NCI-H2227 treated with DMSO at 0.1 percent for 48 hours (cell line): ENCODE results near the gene NDUFA7.
"Not testable (repeated sequence)": the region's sequence is repeated elsewhere in the genome, so short reads cannot be mapped to it uniquely, and the experiment has no call there.

ENCODE experiments used
- DNase-seq: peaks from one replicate; lab custom pipeline; 2025; lab: John Stamatoyannopoulos, UW

NDUFA7 gene

DNA sequence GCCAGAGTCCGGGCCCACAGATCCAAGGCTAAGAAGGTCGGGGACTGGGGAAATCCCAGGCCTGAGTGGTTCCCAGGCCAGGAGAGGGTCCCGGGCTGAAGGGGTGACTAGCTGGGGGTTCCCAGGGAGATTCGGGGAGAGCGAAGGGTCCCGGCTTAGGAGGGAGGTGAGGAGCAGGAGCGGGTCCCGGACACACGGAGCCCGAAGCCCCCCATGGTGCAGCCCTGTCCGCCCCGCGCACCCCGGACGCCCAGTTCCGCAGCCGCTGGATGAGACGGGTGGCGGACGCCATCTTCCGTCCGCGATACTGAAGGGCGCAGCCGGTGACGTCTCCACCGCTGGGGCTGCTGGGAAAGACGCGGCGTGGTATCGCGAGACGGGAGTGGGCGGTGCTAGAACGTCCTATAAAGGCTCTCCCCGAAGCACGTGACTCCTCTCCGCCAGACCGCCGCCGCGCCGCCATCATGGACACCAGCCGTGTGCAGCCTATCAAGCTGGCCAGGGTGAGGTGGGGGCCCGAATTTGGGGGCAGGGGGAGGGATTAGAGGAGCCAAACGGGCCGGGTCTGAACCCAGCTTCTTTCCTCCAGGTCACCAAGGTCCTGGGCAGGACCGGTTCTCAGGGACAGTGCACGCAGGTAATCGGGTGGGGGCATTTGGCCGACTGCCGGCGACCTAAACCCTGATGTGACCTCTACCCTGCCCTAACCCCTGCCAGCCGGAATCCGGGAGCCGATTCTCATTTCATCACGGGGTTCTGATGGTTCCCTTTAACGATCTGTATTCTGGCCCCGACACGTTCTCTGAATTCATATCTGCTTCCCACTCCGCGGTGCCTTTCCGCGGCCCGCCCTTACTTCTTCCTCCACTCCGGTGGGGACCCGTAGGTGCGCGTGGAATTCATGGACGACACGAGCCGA is at the start of gene NDUFA7, which contains the start of gene RPS28:
NDUFA7 (minus strand) TSS at position 309 of the 919 bp plus-strand sequence; CDS start at position 292, 17 bp downstream.
RPS28 (plus strand) TSS at position 430 of the 919 bp plus-strand sequence; CDS start at position 465, 35 bp downstream.
- peak; percentile 93 for DNase-seq

GRCh38 chr19:8370176-8371010 is 49.2 kb upstream of the NDUFA7 start:
- no peak for DNase-seq

DNA sequence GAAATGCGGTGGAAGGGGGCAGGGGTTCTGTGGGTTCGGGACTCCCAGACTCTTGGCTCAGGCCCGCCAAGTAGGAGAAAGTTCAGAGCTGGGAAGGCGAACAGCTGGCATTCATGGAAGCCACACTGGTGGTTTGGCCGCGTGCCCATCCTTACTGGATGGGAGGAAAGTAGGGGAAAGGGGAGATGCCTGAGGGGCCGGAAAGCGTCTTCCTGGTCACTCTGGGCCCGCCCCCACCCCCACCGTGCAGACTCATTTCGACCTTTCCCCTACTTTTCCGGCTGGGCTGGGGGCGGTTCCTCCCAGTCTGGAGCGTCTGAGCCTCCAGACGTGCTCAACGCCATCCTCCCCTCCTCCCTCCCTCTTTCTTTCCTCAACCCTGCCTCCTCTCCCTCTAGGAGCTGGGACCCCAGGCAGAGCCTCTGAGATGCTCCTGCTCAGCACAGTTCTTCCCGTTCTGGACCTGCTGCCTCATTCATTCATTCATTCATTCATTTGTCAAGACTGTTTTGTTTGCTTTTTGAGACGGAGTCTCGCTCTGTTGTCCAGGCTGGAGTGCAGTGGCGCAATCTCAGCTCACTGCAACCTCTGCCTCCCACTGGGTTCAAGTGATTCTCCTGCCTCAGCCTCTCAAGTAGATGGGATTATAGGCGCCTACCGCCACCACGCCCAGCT is 46.3 kb upstream of the NDUFA7 start:
- peak; percentile 55 for DNase-seq

GRCh38 chr19:8366961-8367326 is 45.8 kb upstream of the NDUFA7 start:
- DNase-seq, result no peak

DNA sequence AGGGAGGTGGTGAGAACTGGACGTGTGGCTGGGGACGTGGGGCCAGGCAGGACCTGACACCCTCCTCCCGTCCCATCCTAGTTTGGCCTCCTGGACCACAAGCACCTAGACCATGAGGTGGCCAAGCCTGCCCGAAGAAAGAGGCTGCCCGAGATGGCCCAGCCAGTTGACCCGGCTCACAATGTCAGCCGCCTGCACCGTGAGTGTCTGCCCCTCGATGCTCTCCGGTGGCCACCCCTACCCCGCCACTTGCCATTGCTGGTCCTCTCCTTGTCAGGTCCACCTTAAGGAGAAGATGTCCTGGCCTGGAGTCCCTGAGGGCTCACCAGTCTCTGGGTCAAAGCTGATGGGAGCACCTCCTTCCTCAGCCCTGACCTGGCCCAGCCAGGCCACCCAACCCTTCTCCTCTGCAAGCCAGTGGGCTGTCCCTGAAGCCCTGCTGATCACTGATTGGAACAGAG is 45.0 kb upstream of the NDUFA7 start:
- DNase-seq, result no peak

- peak; percentile 38 for DNase-seq
These were observed 42.9 kb upstream of the NDUFA7 start, which contains the start of gene ANGPTL4 for GRCh38 chr19:8363803-8364771. TSS of gene ANGPTL4 (plus strand) at chr19:8364155. CDS start at chr19:8364322, 167 bp downstream.

DNA sequence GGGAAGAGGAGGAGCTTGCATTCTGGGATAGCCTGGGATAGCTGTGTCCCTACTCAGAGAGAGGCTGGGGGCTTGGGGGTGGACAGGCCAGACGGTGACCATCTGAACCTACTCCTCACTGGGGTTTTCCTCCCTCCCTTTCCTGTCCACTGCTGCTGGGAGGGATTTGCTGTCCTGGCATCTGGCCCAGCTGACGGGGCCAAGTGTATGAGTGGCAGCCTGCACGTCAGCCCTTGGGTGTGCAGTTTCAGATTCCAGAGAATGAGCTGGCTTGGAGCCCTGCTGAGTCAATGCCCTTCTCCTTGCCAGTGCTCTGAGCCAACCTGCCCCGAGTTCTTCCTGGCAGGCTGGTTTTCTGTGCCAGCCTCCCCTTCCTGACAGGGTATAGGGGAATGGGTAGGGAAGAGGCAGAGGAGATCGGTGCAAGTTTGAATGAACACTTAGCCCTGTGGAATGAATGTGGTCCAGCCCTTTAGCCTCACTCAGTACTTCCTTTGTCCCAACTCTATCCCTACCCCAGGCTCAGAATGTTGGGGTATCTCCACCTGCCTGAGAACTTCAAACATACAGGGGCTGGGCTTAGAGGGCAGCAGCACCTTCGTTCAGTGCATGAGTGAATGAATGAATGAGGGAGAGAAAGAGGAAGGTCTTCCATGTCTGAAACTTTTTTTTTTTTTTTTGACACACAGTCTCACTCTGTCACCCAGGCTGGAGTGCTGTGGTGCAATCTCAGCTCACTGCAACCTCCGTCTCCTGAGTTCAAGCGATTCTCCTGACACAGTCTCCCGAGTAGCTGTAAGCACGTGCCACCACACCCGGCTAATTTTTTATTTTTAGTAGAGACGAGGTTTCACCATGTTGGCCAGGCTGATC is 41.0 kb upstream of the NDUFA7 start:
- DNase-seq, result no peak

DNA sequence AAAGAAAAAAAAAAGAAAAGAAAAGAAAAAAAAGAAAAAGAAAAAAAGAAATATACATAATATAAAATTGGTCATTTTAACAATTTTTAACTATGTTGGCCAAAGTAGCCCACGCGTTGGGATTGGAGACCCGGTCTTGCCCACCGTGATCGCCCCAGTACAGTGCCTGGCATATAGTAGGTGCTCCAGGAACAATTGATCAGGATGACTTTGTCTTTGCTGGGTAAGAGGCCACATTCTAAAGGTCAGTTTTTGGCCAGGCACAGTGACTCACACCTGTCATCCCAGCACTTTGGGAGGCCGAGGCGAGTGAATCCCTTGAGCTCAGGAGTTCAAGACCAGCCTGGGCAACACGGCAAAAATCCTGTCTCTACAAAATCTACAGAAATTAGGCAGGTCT is 39.0 kb upstream of the NDUFA7 start:
- DNase-seq, result no peak

DNA sequence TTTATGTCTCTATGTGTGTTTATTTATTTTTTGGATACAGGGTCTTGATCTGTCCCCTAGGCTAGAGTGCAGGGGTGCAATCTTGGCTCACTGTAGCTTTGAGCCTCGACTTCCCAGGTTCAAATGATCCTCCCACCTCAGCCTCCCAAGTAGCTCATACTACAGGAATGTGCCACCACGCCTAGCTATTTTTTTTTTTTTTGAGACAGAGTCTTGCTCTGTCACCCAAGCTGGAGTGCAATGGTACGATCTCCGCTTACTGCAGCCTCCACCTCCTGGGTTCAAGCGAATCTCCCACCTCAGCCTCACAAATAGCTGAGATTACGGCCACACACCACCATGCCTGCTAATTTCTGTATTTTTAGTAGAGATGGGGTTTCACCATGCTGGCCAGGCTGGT is 37.8 kb upstream of the NDUFA7 start:
- DNase-seq, result no peak

DNA sequence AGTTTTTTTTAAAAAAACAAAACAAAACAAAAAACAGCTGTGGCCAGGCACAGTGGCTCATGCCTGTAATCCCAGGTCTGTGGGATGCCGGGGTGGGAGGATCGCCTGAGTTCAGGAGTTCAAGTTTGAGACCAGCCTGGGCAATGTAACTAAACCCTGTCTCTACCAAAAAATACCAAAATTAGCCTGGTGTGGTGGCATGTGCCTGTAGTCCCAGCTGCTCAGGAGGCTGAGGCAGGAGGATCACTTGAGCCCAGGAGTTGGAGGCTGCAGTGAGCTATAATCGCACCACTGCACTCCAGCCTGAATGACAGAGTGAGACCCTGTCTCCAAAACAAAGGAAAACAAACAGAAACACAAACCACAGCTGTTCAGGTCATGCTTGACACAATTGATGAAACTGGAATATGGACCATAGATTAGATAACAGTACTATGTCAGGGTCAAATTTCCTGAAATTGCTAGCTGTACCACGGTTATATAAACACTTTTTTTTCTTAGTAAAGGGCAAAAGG is 35.9 kb upstream of the NDUFA7 start:
- DNase-seq, result no peak

- no peak for DNase-seq
These were observed 34.6 kb upstream of the NDUFA7 start for GRCh38 chr19:8355631-8356402.

- DNase-seq, result not testable (repeated sequence)
These were observed 31.7 kb upstream of the NDUFA7 start for GRCh38 chr19:8352845-8353244.

GRCh38 chr19:8352134-8352827 is 31.1 kb upstream of the NDUFA7 start:
- no peak for DNase-seq

GRCh38 chr19:8349629-8350372 is 28.6 kb upstream of the NDUFA7 start:
- not testable (repeated sequence) for DNase-seq

DNA sequence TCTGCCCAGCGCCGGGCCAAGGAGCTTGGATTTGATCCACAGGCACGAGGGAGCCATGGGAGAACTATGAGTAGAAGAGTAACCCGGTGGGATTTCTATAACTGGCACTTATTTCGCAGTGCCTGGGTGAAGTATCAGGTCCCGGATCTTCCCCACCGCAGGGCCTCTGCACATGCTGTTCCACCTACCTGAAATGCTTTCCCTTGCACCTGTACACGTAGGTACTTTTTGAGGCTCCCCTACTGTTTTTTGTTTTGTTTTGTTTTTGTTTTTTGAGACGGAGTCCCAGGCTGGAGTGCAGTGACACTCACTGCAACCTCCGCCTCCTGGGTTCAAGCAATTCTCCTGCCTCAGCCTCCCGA is 22.3 kb upstream of the NDUFA7 start:
- no peak for DNase-seq

- peak; percentile 73 for DNase-seq
These were observed 21.7 kb upstream of the NDUFA7 start, which contains the start of gene KANK3 for GRCh38 chr19:8342684-8343482. TSS of gene KANK3 (minus strand) at chr19:8343262. CDS start at chr19:8337828, 5,434 bp downstream.

DNA sequence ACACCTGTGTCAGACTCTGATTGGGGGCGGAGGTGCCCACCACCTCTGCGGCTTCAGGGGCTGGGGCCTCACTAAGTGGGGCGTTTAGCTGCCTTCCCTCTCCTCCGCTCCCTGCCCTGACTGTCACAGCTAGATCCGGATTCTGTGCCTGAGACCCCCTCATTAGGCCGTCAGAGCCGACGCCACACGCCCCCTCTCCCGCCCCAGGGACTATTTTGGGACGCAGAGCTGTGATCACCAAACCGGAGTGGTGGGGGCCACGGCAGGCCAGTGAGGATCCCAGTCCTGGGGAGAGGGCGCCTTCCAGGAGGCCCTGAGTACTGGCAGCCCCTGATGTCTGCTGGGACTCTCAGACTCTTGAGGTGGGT is 21.1 kb upstream of the NDUFA7 start:
- DNase-seq, result no peak
